GM12874 (cell line): ENCODE results near the gene TOM1.

Experiments
- TF ChIP-seq, protein P1 (sequence below): IDR thresholded peaks from 2 replicates; pipeline ENCODE4 v1.5.1; 2011; ENCODE audit warnings: low read depth, mild to moderate bottlenecking, control low read depth, low read length, moderate library complexity; ENCODE audit not compliant: insufficient read depth

Gene TOM1

DNA sequence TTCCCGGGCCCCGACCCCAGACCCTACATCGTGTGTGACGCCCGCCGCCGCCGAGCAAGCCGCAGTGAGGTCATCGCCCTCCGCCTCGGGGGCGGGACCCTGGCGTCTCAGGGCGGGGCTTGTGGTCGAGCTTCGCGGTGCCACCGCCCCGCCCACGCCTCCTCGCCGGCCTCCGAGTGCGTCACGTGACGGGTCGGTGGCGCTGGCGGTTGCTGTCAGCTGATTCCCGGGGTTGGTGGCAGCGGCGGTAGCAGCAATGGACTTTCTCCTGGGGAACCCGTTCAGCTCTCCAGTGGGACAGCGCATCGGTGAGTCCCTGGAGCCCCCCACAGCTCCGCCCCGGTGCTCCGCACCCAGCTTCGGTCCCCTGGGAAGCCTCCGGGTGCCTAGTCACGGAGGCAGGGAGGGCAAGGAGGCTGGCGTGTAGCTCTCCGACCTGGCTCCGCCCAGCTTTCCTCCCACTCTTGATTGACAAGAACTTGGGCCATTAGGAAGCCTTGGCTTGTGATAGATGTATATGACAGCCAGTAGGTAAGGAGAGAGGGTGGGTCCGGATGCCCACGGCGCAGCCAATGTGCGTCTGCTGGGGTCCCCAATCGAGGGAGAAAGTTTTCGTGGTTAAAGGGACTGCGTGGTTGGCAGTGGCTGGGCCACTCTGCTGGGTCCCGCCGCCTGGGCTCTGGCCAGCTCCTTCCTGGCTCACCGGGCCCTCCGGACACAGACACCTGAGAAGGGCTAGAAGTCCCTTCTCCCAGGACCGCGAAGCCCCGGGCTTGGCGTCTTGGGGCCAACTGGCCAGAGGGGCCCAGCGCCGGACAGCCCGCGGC is at the start of gene TOM1:
Gene TOM1, plus strand, starts transcription at position 222 of the 827 bp plus-strand sequence. Its CDS starts 35 bp downstream, at position 257.
- TF ChIP-seq, protein P1, sequence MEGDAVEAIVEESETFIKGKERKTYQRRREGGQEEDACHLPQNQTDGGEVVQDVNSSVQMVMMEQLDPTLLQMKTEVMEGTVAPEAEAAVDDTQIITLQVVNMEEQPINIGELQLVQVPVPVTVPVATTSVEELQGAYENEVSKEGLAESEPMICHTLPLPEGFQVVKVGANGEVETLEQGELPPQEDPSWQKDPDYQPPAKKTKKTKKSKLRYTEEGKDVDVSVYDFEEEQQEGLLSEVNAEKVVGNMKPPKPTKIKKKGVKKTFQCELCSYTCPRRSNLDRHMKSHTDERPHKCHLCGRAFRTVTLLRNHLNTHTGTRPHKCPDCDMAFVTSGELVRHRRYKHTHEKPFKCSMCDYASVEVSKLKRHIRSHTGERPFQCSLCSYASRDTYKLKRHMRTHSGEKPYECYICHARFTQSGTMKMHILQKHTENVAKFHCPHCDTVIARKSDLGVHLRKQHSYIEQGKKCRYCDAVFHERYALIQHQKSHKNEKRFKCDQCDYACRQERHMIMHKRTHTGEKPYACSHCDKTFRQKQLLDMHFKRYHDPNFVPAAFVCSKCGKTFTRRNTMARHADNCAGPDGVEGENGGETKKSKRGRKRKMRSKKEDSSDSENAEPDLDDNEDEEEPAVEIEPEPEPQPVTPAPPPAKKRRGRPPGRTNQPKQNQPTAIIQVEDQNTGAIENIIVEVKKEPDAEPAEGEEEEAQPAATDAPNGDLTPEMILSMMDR, result no peak

DNA sequence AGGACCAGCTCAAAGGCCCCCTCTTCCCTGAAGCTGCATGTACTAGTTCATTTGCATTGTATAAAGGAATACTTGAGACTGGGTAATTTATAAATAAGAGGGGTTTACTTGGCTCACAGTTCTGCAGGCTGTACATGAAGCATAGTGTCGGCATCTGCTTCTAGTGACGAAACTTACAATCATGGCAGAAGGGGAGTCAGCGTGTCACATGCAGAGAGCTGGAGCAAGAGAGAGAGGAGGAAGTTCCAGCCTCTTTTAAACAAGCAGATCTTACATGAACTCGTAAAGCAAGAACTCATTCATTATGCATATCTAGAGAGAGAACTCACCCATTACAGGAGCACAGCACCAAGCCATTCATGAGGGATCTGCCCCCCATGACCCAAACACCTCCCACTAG is 49.5 kb upstream of the TOM1 start:
- TF ChIP-seq, protein P1, result no peak

DNA sequence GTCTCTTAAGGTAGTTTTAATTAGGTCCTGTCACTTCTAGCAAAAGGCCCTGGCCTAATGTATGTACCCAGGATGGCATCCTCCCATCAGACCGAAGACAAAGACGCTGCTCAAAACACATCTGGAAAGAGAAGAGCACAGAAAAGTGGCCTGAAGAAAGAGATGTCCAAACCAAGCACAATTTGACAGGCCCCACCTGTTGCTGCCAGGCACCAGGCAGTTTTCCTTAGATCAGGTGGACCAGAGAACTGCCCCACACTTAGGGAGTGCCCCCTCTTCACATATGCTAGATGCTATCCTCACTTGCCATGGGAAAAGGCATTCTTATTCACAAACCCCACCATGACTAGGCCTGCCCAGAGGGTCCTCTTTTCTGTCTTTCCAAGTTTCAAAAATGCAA is 45.7 kb upstream of the TOM1 start:
- TF ChIP-seq, protein P1, result no peak

DNA sequence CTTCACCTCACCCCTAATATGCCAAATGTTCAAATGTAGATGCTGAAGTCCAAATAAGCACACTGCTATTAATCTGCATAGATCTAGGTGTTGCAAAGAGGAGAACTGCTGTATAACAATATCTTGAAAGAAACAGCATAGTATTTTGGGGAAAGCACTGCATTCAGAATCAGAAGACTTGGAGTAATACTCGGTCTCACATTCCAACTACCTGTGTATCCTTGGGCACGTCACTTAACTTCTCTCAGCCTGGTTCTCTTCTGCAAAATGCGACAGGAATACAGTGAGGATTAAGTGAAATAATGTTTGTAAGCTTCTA is 42.7 kb upstream of the TOM1 start:
- TF ChIP-seq, protein P1, result no peak

DNA sequence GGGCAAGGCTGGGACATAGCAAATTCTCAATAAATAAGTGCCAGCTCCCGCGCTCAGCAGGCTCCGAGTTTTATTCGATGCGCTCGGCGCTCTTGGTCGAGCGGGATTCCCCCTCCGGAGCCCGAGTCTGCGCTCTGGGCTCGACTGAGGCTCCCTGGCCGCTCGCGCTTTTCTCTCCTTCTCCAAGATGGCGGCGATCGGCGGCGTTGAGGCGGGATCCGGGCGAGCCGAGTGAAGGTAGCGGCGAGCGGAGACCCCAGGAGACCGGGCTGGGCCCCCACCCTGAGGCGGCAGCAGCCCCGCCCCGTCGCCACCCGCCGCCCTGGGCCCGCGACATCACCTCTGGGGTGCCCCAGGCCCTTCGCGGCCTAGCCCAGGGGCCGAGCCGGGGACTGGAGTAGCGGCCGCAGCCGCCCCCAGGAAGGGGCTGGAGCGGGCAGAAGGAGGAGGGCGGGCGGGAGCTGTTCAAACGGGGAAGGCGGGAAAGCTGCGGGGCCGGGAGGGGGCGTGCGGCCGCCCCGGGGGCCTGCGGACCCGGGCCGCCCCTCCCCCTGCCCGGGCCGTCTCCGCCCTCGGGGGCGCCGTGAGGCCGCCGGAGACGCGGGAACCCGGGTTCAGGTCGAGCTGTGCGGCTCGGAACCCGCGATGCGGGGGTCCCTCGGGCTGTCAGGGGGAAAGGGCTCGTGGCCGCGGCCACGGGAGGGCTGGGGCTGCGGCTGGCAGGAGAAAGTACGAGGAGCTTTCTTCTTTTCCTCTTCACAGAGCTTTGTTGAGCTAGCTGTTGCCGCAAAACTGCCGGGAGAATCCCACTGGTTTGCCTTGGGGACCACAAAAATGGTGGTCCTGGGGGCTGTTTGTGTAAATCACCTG is 42.1 kb upstream of the TOM1 start, which contains the start of gene HMGXB4:
Gene HMGXB4, plus strand, starts transcription at position 173 of the 870 bp plus-strand sequence. CDS start 4,898 bp downstream, outside the sequence.
- TF ChIP-seq, protein P1, result peak; percentile 34

DNA sequence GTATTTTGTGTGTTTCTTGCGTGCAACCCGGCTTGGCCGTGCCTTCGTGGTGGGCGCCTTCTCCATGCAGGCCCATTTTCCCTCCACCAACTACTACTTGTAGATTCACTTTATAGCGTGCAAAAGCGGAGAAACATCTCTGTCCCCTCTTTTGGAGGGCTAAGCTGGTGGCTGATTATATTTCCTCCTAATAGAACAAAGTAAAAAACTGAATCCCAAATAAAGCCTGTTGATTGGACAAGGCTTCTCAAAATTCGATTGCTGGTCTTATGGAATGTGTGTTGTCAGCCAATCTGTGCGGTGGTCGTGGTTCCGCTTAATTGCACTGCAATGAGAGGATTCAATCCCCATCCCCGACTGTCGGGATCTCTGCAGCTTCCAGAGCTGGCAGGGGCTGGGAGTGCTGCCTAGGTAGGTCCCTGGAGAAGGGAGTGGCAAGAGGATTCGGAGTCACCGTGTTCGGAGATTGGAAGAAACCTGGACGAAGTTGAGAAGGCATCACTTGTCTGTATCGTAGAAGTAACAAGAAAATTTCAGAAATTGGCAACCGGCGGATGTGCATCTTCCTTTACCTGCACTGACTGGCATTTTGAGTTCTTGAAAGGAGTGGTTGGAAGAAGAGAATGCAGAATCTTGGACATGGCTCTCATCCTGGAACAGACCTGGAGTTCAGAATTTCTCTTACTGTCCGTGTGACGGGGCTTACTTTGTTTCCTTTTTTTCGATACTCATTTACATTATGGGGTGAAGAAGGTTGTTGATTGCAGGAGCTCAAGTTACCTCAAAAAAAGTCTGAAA is 41.3 kb upstream of the TOM1 start:
- TF ChIP-seq, protein P1, result no peak
